Activated naive CD4-positive, alpha-beta T cell (primary cell): ENCODE results near the gene TMEM161B.
"Not testable (repeated sequence)": the region's sequence is repeated elsewhere in the genome, so short reads cannot be mapped to it uniquely, and the experiment has no call there.

Experiments
- DNase-seq, 4 experiments: peaks; one replicate each; lab custom pipeline; 2025; lab: John Stamatoyannopoulos, UW

The TMEM161B gene

GRCh38 chr5:88183255-88183654 lies 85.4 kb downstream of the TMEM161B start:
- DNase-seq: no peak

- not testable (repeated sequence) for DNase-seq
Observed at GRCh38 chr5:88177486-88177885, 91.2 kb downstream of the TMEM161B start.

- no peak for DNase-seq
Observed at GRCh38 chr5:88172847-88173758, 95.5 kb downstream of the TMEM161B start.

DNA sequence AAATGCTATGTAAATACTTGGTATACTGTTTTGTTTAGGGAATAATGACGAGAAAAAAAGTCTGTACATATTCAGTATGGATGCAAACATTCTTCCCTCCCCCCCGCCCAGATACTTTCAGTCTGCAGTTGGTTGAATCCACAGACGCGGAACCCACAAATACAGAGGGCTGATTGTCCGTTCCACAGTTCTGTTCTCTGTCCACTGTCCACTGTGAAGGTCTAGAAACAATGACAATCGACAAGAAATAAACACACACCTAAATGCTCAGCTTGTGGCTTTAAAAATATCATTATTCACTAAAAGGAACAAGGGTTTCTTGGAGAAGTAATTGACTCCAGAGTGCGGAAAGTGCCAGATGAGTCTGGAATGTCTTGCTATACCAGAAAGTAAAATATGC lies 109.1 kb downstream of the TMEM161B start:
- DNase-seq: no peak

- no peak for DNase-seq
Observed at GRCh38 chr5:88158056-88158455, 110.6 kb downstream of the TMEM161B start.

GRCh38 chr5:88154891-88155290 lies 113.8 kb downstream of the TMEM161B start:
- no peak for DNase-seq

- DNase-seq: no peak
Observed at GRCh38 chr5:88150747-88151146, 117.9 kb downstream of the TMEM161B start.

DNA sequence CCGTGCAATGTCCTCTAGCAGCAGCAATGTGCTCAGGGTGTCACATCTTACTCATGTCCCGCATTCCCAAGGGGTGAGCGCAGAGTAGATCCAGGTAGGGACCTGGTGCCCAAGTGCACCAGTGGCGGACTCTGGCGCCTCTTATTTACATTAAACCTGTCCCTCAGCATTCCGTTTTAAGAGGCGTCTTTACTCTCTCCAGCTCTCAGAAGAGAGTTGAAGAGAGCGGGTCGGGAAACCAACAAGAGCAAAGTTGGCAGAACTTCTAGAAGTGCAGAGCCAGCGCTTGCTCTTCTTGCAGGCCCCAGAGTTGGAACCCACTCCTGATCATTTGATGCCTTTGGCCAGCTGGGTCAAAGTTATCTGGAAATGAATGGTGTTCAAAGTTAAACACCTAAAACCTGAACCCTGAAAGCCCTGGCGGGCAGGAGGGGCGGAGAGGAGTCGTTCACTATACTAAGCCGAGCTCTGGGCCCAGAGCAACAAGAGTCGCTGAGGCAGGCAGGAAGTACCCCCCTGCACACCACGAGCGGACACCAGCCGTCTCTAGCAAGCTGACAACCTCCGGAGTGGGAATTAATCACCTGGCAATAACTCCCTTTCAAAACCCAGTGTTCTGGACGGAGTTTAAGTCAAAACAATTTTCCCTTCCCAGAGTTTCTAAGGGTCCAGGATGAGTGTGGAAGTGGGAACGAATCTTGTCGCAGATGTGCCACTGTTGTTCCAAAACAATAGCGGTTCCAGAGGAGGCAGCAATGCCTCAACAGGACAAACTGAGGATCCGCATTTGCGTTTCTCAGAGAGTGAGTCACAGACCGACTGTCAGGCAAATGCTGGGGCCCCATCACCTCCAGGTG lies 122.8 kb downstream of the TMEM161B start:
- no peak for DNase-seq

- DNase-seq: no peak
Observed at GRCh38 chr5:88145221-88145610, 123.4 kb downstream of the TMEM161B start.
